Measurements from ENCODE around the gene MAP4K1. TPM values are rescaled to one million over a fixed set of nuclear protein-coding genes. Genes with fewer than 3 reads are reported as not detected.
A peak's percentile ranks its signal among the peaks of the same experiment; 100 is the strongest.

The MAP4K1 gene
- total and polyA plus RNA-seq, 2 of the 13 experiments (the other 11 are each of a cell fraction or from before 2014, with no cell fraction given): 0.24 to 0.89 TPM

GRCh38 chr19:38656171-38656981 lies 38.6 kb upstream of the MAP4K1 start (continued):
- TF ChIP-seq GATAD2A (CRISPR knock-in tag; IDR thresholded peaks at IDR 0.05) (peak; percentile 85), ZNF383 (CRISPR knock-in tag; IDR thresholded peaks at IDR 0.05; ENCODE audit: borderline replicate concordance) (no peak), SAP130 (CRISPR knock-in tag; IDR thresholded peaks at IDR 0.05; ENCODE audit: low read depth) (peak; percentile 45; the same call in 1 of the 2 replicates), NFKBIZ (CRISPR knock-in tag; IDR thresholded peaks at IDR 0.05) (peak; percentile 38; the same call in 1 of the 2 replicates), NR2F6 (IDR thresholded peaks at IDR 0.05) (0 out of 2 replicates have a peak, but pooled peaks have one; percentile 26), NR2F6 (CRISPR knock-in tag; IDR thresholded peaks at IDR 0.05) (no peak), CEBPB (IDR thresholded peaks at IDR 0.05; ENCODE audit: borderline replicate concordance, low read depth, low read length) (peak; percentile 98), THAP11 (CRISPR knock-in tag; IDR thresholded peaks at IDR 0.05) (peak; percentile 38; the same call in 1 of the 2 replicates), HDAC1 (CRISPR knock-in tag; IDR thresholded peaks at IDR 0.05) (peak; percentile 44; the same call in 1 of the 2 replicates), FOSL2 (CRISPR knock-in tag; IDR thresholded peaks at IDR 0.05) (peak; percentile 66), POLR2A (IDR thresholded peaks at IDR 0.05; ENCODE audit: insufficient read depth in 1 of 2, low read depth in 2 of 2, low read length in 2 of 2) (peak in 1 of 2 experiments; percentile 49; a peak in 1 of 4 replicates), REPIN1 (CRISPR knock-in tag; IDR thresholded peaks at IDR 0.05; ENCODE audit: borderline replicate concordance, low read depth) (no peak), SIN3A (IDR thresholded peaks at IDR 0.05; ENCODE audit: borderline replicate concordance, low read depth, low read length) (0 out of 2 replicates have a peak, but pooled peaks have one; percentile 30), ASH2L (IDR thresholded peaks at IDR 0.05; ENCODE audit: insufficient read length, low read depth, low read length) (peak; percentile 21), CEBPG (CRISPR knock-in tag; IDR thresholded peaks at IDR 0.05) (peak; percentile 96), ZNF331 (CRISPR knock-in tag; IDR thresholded peaks at IDR 0.05) (0 out of 2 replicates have a peak, but pooled peaks have one; percentile 36), ARID5B (CRISPR knock-in tag; IDR thresholded peaks at IDR 0.05) (peak; percentile 70), NCOR1 (IDR thresholded peaks at IDR 0.05; ENCODE audit: borderline replicate concordance, low read length) (peak; percentile 62; the same call in 1 of the 2 replicates), FOXA1 (IDR thresholded peaks at IDR 0.05) (no peak), FOXA1 (CRISPR knock-in tag; IDR thresholded peaks at IDR 0.05) (0 out of 2 replicates have a peak, but pooled peaks have one; percentile 9), ATF4 (CRISPR knock-in tag; IDR thresholded peaks at IDR 0.05) (peak in 1 of 2 experiments; percentile 48; a peak in 1 of 4 replicates), ATF7 (IDR thresholded peaks at IDR 0.05) (peak; percentile 52), ATF7 (CRISPR knock-in tag; IDR thresholded peaks at IDR 0.05) (no peak)

Measured in HepG2 (cell line).